PFSK-1 (cell line): ENCODE data around the gene UBAC2.

ENCODE experiments used
- FOXP2 ChIP-seq: optimal IDR thresholded peaks from 2 replicates; pipeline ENCODE3; 2011; ENCODE audit warnings: borderline replicate concordance, control low read depth, inconsistent platforms; ENCODE audit not compliant: insufficient read depth; ENCODE audit errors: extremely low read length, extremely low read depth
- POLR2AphosphoS5 ChIP-seq: IDR thresholded peaks from 2 replicates; pipeline ENCODE4 v1.6.1; 2012; ENCODE audit warnings: low read depth, mild to moderate bottlenecking, control low read depth, low read length, moderate library complexity
- SIN3A ChIP-seq: IDR thresholded peaks from 2 replicates; pipeline ENCODE4 v1.6.1; 2012; ENCODE audit warnings: mild to moderate bottlenecking, low read length, moderate library complexity, borderline replicate concordance; ENCODE audit not compliant: insufficient read depth
- TAF1 ChIP-seq: IDR thresholded peaks from 2 replicates; pipeline ENCODE4 v1.6.1; 2012; ENCODE audit warnings: low read length, control low read depth, borderline replicate concordance; ENCODE audit not compliant: insufficient read depth
- TF ChIP-seq, protein P1 (sequence below), 2 experiments: IDR thresholded peaks; 2 replicates each; pipeline versions ENCODE4 v1.6.1 to v1.8.0; 2011 to 2012; ENCODE audit warnings: low read depth in 2 of 2, low read length in 2 of 2, control low read depth in 1 of 2, inconsistent platforms in 1 of 2, mild to moderate bottlenecking in 1 of 2, moderate library complexity in 1 of 2; ENCODE audit not compliant: insufficient read depth in 1 of 2

The UBAC2 gene

GRCh38 chr13:99392470-99393135 lies 191.9 kb downstream of the UBAC2 start:
- TF ChIP-seq TAF1 (no peak), FOXP2 (no peak), POLR2AphosphoS5 (no peak), SIN3A (no peak)
- TF ChIP-seq, protein P1, sequence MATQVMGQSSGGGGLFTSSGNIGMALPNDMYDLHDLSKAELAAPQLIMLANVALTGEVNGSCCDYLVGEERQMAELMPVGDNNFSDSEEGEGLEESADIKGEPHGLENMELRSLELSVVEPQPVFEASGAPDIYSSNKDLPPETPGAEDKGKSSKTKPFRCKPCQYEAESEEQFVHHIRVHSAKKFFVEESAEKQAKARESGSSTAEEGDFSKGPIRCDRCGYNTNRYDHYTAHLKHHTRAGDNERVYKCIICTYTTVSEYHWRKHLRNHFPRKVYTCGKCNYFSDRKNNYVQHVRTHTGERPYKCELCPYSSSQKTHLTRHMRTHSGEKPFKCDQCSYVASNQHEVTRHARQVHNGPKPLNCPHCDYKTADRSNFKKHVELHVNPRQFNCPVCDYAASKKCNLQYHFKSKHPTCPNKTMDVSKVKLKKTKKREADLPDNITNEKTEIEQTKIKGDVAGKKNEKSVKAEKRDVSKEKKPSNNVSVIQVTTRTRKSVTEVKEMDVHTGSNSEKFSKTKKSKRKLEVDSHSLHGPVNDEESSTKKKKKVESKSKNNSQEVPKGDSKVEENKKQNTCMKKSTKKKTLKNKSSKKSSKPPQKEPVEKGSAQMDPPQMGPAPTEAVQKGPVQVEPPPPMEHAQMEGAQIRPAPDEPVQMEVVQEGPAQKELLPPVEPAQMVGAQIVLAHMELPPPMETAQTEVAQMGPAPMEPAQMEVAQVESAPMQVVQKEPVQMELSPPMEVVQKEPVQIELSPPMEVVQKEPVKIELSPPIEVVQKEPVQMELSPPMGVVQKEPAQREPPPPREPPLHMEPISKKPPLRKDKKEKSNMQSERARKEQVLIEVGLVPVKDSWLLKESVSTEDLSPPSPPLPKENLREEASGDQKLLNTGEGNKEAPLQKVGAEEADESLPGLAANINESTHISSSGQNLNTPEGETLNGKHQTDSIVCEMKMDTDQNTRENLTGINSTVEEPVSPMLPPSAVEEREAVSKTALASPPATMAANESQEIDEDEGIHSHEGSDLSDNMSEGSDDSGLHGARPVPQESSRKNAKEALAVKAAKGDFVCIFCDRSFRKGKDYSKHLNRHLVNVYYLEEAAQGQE (IDR thresholded peaks at IDR 0.05; ENCODE audit: insufficient read depth in 1 of 2, low read depth in 2 of 2, low read length in 2 of 2): no peak

DNA sequence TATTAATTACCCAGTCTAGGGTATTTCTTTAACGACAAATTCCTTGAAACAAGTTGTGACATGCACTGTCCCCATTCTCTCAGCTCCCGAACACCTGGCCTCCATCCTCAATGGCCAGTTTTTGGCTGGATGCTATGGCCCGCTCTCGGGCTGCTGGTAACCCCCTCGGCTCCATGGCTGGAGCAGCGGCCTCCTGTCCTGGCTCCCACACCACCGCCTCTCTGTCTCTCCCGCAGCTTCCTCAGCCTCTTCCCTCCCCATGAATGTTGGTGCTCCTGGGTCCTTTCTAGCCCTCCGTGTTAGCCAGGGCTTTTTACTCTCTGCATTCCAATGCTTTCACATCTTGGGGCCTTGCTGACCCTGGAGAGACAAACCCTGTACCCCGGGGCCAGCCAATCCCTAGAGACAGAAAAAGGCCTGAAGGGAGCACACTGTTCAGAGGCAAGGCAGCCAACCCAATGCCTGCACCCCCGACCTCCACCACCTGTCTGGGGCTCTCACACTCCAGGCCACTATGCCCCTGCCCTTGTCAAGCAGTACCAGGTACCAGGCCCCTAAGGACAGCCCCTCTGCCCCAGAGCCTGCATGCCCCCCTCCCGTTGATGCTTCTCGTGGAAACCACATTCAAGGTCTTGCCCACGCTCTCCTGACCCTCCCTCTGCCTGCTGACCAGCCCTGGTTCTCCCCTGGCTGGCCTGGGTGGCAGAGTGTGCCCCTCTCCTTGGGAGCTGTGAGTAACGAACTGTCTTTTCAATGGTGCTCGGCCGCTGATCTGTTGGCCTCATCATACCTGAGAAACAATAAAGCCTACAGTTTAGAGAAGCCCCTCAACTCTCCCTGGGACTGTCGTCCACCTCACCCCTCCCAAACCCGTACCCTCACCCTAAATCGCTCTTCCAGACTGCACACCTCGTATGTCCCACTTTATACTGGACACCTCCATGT lies 193.4 kb downstream of the UBAC2 start:
- TF ChIP-seq, protein P1 (IDR thresholded peaks at IDR 0.05; ENCODE audit: insufficient read depth in 1 of 2, low read depth in 2 of 2, low read length in 2 of 2): no peak
- TF ChIP-seq TAF1: no peak
- no peak for TF ChIP-seq FOXP2
- TF ChIP-seq POLR2AphosphoS5: no peak
- no peak for TF ChIP-seq SIN3A

GRCh38 chr13:99395436-99395835 lies 194.8 kb downstream of the UBAC2 start:
- TF ChIP-seq, protein P1 (IDR thresholded peaks at IDR 0.05; ENCODE audit: insufficient read depth in 1 of 2, low read depth in 2 of 2, low read length in 2 of 2): no peak
- TF ChIP-seq SIN3A (no peak), TAF1 (no peak), FOXP2 (no peak), POLR2AphosphoS5 (no peak)

GRCh38 chr13:99396446-99396845 lies 195.8 kb downstream of the UBAC2 start:
- TF ChIP-seq SIN3A (no peak), FOXP2 (no peak), TAF1 (no peak), POLR2AphosphoS5 (no peak)
- TF ChIP-seq, protein P1 (IDR thresholded peaks at IDR 0.05; ENCODE audit: insufficient read depth in 1 of 2, low read depth in 2 of 2, low read length in 2 of 2): no peak
